B cell (primary cell): ENCODE results near the gene ZCRB1.

ENCODE experiments used
- EZH2 ChIP-seq: IDR thresholded peaks from 2 replicates; pipeline ENCODE4 v1.6.1; 2012; ENCODE audit warnings: borderline replicate concordance, low read depth, mild to moderate bottlenecking, moderate library complexity, low read length; ENCODE audit not compliant: insufficient read depth, poor library complexity, severe bottlenecking
- TF ChIP-seq, protein P1 (sequence below): fragments of 200-600 bp; IDR thresholded peaks from one replicate; pipeline ENCODE4 v1.8.0; 2022; ENCODE audit warnings: antibody characterized with exemption, mild to moderate bottlenecking

DNA sequence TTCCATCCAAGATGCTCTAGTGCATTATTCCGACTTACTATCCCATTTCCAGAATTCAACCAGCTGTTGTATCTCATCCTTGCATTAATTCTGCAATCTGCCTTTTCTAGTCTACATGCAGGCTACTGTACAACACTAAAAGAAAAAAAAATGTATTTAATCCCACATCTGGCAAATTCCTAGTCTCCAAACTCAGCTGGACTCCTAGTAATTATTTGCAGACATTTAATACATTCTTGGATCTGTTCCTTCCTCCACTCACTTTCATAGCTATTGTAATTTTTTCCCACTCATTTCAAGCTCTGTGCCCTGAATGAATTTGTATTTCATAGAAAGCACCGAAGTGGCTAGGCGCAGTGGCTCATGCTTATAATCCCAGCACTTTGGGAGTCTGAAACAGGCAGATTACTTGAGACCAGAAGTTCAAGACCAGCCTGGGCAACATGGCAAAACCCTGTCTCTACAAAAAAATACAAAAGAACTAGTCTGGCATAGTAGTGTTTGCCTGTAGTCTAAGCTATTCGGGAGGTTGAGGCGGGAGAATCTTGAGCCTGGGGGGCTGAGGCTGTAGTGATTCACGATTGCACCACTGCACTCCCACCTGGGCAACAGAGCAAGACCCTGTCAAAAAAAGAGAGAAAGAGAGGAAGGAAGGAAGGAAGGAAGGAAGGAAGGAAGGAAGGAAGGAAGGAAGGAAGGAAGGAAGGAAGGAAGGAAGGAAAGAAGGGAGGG is 48.3 kb downstream of the ZCRB1 start:
- TF ChIP-seq, protein P1, sequence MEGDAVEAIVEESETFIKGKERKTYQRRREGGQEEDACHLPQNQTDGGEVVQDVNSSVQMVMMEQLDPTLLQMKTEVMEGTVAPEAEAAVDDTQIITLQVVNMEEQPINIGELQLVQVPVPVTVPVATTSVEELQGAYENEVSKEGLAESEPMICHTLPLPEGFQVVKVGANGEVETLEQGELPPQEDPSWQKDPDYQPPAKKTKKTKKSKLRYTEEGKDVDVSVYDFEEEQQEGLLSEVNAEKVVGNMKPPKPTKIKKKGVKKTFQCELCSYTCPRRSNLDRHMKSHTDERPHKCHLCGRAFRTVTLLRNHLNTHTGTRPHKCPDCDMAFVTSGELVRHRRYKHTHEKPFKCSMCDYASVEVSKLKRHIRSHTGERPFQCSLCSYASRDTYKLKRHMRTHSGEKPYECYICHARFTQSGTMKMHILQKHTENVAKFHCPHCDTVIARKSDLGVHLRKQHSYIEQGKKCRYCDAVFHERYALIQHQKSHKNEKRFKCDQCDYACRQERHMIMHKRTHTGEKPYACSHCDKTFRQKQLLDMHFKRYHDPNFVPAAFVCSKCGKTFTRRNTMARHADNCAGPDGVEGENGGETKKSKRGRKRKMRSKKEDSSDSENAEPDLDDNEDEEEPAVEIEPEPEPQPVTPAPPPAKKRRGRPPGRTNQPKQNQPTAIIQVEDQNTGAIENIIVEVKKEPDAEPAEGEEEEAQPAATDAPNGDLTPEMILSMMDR: no peak
- no peak for TF ChIP-seq EZH2
